Endodermal cell (in vitro differentiated cells): ENCODE data around the gene PIGV. TPM values are rescaled to one million over a fixed set of nuclear protein-coding genes. Genes with fewer than 3 reads are reported as not detected.

Source experiments
- DNase-seq: peaks from one replicate; pipeline ENCODE4 v3.0.0-alpha.2; 2017
- H3K27ac ChIP-seq: 2 replicates; pipeline ENCODE4 v1.5.1; 2013; ENCODE audit warnings: mild to moderate bottlenecking, low read depth, low read length, moderate library complexity
- H3K27me3 ChIP-seq: 2 replicates; pipeline ENCODE4 v1.6.1; 2013; ENCODE audit warnings: mild to moderate bottlenecking, low read length, moderate library complexity; ENCODE audit not compliant: insufficient read depth, control insufficient read depth, poor library complexity, severe bottlenecking
- H3K36me3 ChIP-seq: 2 replicates; pipeline ENCODE4 v1.7.0; 2013; ENCODE audit warnings: mild to moderate bottlenecking, low read length, moderate library complexity; ENCODE audit not compliant: control insufficient read depth, insufficient read depth
- H3K4me1 ChIP-seq: one replicate; pipeline ENCODE4 v1.7.0; 2013; ENCODE audit warnings: low read length; ENCODE audit not compliant: control insufficient read depth, insufficient read depth
- H3K4me3 ChIP-seq: 2 replicates; pipeline ENCODE4 v1.5.1; 2013; ENCODE audit warnings: mild to moderate bottlenecking, low read length, moderate library complexity
- H3K9ac ChIP-seq: 2 replicates; pipeline ENCODE4 v1.6.1; 2013; ENCODE audit warnings: mild to moderate bottlenecking, low read length, moderate library complexity; ENCODE audit not compliant: poor library complexity, severe bottlenecking; ENCODE audit errors: extremely low read depth
- H3K9me3 ChIP-seq: 2 replicates; pipeline ENCODE4 v1.6.1; 2013; ENCODE audit warnings: mild to moderate bottlenecking, low read length, moderate library complexity; ENCODE audit not compliant: control insufficient read depth
- H3K27ac Mint-ChIP-seq: 2 replicates; pipeline ENCODE4 v1.8.0; 2020; ENCODE audit warnings: mixed read lengths
- H3K27me3 Mint-ChIP-seq: 2 replicates; pipeline ENCODE4 v1.8.0; 2021; ENCODE audit warnings: mild to moderate bottlenecking, mixed read lengths; ENCODE audit not compliant: insufficient read depth
- H3K36me3 Mint-ChIP-seq: 2 replicates; pipeline ENCODE4 v1.8.0; 2020; ENCODE audit warnings: low read depth, mixed read lengths
- H3K4me1 Mint-ChIP-seq: 2 replicates; pipeline ENCODE4 v1.8.0; 2020; ENCODE audit warnings: mixed read lengths
- H3K4me3 Mint-ChIP-seq: 2 replicates; pipeline ENCODE4 v1.8.0; 2020; ENCODE audit warnings: mild to moderate bottlenecking, moderate library complexity, mixed read lengths
- H3K9me3 Mint-ChIP-seq: 2 replicates; pipeline ENCODE4 v1.8.0; 2020; ENCODE audit warnings: mild to moderate bottlenecking, mixed read lengths
- CTCF ChIP-seq: fragments of 200-600 bp; sonication (generic); conservative IDR thresholded peaks from 2 replicates; pipeline ENCODE4 v1.5.0; 2021; ENCODE audit warnings: antibody characterized with exemption, mild to moderate bottlenecking
- WGBS, 2 experiments: methylation state at CpG; one replicate each; pipeline versions ENCODE4 v1.1.5 to v1.1.7; 2013; ENCODE audit warnings: missing lambda C conversion rate in 2 of 2, mixed read lengths in 1 of 2; ENCODE audit not compliant: insufficient coverage in 1 of 2, insufficient read length in 1 of 2; 5-methylcytosine and 5-hydroxymethylcytosine counted together
- total RNA-seq, 2 donors: library from RNA; stranded (reverse); fragmentation: NEBNext Ultra II Directional in 1 of 2; extraction: Animal tissue kit (Norgen Biotek cat#: 25700) in 1 of 2; gene quantifications; 2 replicates in 1 of 2; 3 replicates in 1 of 2; pipeline ENCODE4 v1.2.1, GENCODE V29; 2021

The PIGV gene
- total RNA-seq, 2 donors from 2014 or later = 12.7 to 14.6 TPM

GRCh38 chr1:26740952-26741351 is 46.8 kb upstream of the PIGV start:
- peaks cover 69% of the 10 kb centered on the region for H3K36me3 Mint-ChIP-seq

GRCh38 chr1:26743426-26744059 is 44.2 kb upstream of the PIGV start:
- Histone ChIP-seq H3K9ac (no peak overlapping the region), H3K9me3 (peaks cover 4% of the 10 kb centered on the region), H3K27me3 (no peaks in the 10 kb centered on the region), H3K27ac (no peak overlapping the region), H3K36me3 (peaks cover 91% of the 10 kb centered on the region), H3K4me3 (no peak overlapping the region), H3K4me1 (no peaks in the 10 kb centered on the region)
- no peaks in the 10 kb centered on the region for H3K9me3 Mint-ChIP-seq
- no peak for DNase-seq
- peak overlapping the region; percentile 35 for H3K27ac Mint-ChIP-seq
- H3K36me3 Mint-ChIP-seq = peaks cover 83% of the 10 kb centered on the region
- H3K27me3 Mint-ChIP-seq = no peaks in the 10 kb centered on the region
- H3K4me3 Mint-ChIP-seq = no peak overlapping the region
- peaks cover 22% of the 10 kb centered on the region for H3K4me1 Mint-ChIP-seq
- 92 to 93% methylated on average over 4 to 8 of the region's 8 CpGs for WGBS, 2 experiments
- no peak for TF ChIP-seq CTCF

More at GRCh38 chr1:26740952-26741351, 46.8 kb upstream of the PIGV start:
- H3K27me3 Mint-ChIP-seq = no peaks in the 10 kb centered on the region
- no peak overlapping the region for H3K27ac ChIP-seq
- peaks cover 84% of the 10 kb centered on the region for H3K36me3 ChIP-seq
- H3K4me3 ChIP-seq = no peak overlapping the region
- H3K4me1 Mint-ChIP-seq = peaks cover 10% of the 10 kb centered on the region
- 91 to 95% methylated on average over 5 of the region's 5 CpGs for WGBS, 2 experiments
- no peaks in the 10 kb centered on the region for H3K27me3 ChIP-seq
- no peak overlapping the region for H3K4me3 Mint-ChIP-seq
- H3K9ac ChIP-seq = no peak overlapping the region
- DNase-seq = no peak
- no peak for TF ChIP-seq CTCF
- no peak overlapping the region for H3K27ac Mint-ChIP-seq
- H3K9me3 ChIP-seq = no peaks in the 10 kb centered on the region
- H3K4me1 ChIP-seq = no peaks in the 10 kb centered on the region
- no peaks in the 10 kb centered on the region for H3K9me3 Mint-ChIP-seq

GRCh38 chr1:26744075-26744959 is 43.4 kb upstream of the PIGV start:
- no peak for TF ChIP-seq CTCF
- H3K27ac Mint-ChIP-seq = peak overlapping the region; percentile 35
- H3K4me3 ChIP-seq = no peak overlapping the region
- peak overlapping the region; percentile 33 for H3K27ac ChIP-seq
- no peak overlapping the region for H3K4me3 Mint-ChIP-seq
- H3K27me3 ChIP-seq = no peaks in the 10 kb centered on the region
- H3K4me1 Mint-ChIP-seq = peaks cover 26% of the 10 kb centered on the region
- H3K4me1 ChIP-seq = no peaks in the 10 kb centered on the region
- no peak overlapping the region for H3K9ac ChIP-seq
- peaks cover 4% of the 10 kb centered on the region for H3K9me3 ChIP-seq
- whole genome bisulfite sequencing, 2 experiments = 80 to 84% methylated on average over 6 to 7 of the region's 8 CpGs
- peak; percentile 81 for DNase-seq
- H3K9me3 Mint-ChIP-seq = no peaks in the 10 kb centered on the region
- peaks cover 83% of the 10 kb centered on the region for H3K36me3 Mint-ChIP-seq
- H3K36me3 ChIP-seq = peaks cover 92% of the 10 kb centered on the region
- no peaks in the 10 kb centered on the region for H3K27me3 Mint-ChIP-seq
